HG02759 (cell line): ENCODE results near the gene PLXNB1.

ENCODE experiments used
- ATAC-seq: cut with Tn5 transposase; IDR thresholded peaks from one replicate; pipeline ENCODE4 v1.9.1; 2021; ENCODE audit warnings: mild to moderate bottlenecking, moderate library complexity; ENCODE audit not compliant: unreplicated experiment

The PLXNB1 gene

DNA sequence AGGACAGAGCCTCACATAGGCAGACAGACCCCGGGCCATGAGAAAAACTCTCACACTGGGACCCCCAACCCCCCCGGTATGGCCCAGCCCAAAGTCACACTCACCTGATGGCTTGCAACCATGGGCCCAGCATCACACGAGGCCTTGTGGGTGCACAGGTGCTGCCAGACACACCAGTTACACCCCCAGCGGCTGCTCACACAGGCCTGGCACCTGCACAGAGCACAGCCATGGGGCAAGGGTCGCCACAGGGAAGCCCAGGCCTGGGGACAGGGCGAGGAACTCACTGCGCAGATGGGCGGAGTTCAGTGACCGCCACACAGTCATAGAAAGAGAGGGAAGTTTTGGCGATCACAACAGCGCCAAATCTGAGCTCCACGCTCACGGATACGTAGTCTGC lies 9.3 kb downstream of the PLXNB1 start:
- ATAC-seq, result no peak

GRCh38 chr3:48419597-48419996 lies 10.3 kb downstream of the PLXNB1 start:
- no peak for ATAC-seq

GRCh38 chr3:48419149-48419548 lies 10.7 kb downstream of the PLXNB1 start:
- no peak for ATAC-seq

DNA sequence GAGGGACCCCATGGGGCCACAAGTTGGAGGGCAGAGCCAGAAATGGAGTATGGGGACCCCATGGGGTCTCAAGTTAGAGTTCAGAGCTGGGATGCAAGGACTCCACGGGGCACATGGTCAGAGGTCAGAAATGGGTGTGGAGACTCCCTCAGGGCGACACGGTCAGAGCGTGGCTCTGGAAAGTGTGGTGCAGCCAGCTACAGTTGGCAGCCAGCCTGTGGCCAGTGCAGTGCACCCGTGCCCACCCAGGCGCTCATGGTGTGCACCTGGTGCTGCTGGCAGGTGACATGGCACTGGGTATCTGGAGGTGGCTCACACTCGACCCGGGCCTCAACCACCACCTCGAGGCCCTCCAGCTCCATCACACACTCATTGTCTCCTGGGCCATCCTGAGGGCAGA lies 11.2 kb downstream of the PLXNB1 start:
- no peak for ATAC-seq

GRCh38 chr3:48418140-48418539 lies 11.7 kb downstream of the PLXNB1 start:
- no peak for ATAC-seq

GRCh38 chr3:48417529-48418108 lies 12.3 kb downstream of the PLXNB1 start:
- no peak for ATAC-seq

GRCh38 chr3:48416546-48416945 lies 13.3 kb downstream of the PLXNB1 start:
- ATAC-seq, result no peak

GRCh38 chr3:48416091-48416505 lies 13.8 kb downstream of the PLXNB1 start:
- ATAC-seq, result no peak

- ATAC-seq, result no peak
Measured at GRCh38 chr3:48415251-48415953, 14.5 kb downstream of the PLXNB1 start.

- no peak for ATAC-seq
Measured at GRCh38 chr3:48414376-48415250, 15.3 kb downstream of the PLXNB1 start.

GRCh38 chr3:48413611-48414010 lies 16.3 kb downstream of the PLXNB1 start:
- no peak for ATAC-seq

- ATAC-seq, result no peak
Measured at GRCh38 chr3:48413086-48413485, 16.8 kb downstream of the PLXNB1 start.

DNA sequence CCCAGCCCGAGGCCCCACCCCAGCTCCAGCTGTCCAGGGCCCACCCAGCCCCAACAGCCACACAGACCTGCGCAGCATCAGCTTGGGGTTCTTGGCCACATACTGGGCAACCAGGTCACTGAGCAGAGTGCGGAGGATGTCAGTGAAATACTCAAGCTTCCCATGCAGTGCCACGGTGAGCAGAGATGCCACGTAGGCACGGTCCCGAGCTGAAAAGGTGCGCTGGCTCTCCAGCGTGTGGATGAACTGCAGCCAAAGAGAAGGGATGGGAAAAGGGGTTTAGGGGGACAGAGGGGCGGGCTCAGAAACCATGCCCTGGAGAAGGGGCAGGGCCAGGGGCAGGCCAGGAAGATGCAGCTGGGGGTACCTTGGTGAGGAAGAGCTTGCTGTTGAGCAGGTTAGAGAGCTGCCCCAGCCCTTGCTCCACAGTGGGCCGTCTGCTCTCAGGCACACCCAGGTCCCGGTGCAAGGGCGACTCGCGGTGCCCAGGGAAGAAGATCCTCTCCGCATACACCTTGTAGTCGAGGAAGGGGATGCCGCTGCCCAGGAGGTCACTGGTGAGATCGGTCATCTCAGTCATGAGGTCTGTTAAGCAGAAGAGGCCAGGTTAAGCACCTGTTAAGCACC lies 17.4 kb downstream of the PLXNB1 start:
- no peak for ATAC-seq

DNA sequence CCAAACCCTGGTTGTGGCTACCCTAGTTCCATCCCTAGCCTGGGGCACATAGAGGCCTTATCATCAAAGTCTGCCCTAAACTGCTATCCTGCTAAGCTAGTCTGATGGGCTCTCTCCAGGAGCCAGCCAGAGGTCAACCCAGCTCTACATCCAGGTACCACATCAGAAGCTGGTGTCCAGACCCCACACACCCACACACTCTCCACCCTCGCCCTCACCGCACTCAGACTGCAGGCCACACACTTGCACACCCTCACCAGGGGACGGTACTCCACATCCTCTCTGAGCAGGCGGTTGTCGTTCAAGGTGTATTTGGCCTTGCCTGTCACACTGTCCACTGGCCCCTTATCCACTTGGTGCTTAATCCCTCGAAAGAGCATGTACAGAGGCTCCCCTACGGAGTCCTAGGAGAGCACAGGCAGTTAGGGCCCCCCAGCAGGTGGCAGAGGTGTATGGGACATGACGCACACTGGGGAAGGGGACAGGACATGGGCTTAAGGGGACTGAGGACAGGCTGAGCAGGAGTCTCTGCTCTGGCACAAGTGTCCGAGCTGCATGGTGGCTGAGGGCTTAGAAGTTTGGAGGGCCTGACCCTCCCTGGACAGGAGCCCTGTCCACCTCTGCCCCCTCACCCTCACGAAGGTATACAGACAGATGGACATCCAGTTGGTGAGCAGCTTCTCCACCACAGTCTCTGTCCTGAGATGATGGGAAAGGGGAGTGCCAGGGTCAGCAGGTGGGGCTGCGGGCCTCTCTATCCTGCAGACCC lies 18.1 kb downstream of the PLXNB1 start:
- ATAC-seq, result no peak

- no peak for ATAC-seq
Measured at GRCh38 chr3:48411041-48411588, 18.8 kb downstream of the PLXNB1 start.

DNA sequence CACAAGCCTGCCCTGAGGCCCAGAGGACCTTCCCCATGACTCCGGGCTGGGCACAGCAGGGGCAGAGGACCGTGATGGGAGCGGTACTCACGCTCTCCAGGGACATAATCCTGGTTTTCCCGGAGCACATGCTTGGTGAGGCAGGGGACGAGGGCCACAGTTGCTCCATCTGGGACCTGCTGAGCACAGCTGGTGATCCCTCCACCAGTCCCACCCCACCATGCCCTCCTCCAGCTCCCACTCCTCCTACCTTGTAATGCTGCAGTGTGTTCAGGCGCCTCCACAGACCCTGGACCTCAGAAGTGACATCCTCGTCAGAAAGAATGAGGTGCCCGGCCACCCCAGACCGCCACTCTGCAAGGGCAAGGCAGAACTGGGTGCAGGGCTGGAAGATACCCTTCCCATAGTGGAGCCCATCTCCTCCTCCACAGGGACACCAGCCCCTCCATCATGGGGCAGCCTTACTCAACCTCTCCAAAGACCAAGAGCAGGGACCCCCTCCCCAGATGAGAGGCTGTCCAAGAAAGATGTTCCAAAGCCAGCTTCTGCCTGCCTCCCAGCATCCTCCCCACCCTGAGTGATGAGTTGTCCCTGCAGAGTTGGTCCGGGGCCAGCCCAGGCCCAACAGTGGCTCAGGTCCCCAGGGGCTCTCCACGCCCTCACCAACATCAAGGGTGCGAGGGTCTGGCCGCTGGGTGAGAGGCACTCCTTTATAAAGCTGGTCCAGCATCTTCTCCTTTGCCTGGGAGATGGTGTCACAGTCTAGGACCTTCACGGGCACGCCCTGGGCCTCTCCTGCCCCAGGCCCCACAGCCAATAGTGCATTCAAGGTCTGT lies 19.5 kb downstream of the PLXNB1 start:
- ATAC-seq, result no peak

DNA sequence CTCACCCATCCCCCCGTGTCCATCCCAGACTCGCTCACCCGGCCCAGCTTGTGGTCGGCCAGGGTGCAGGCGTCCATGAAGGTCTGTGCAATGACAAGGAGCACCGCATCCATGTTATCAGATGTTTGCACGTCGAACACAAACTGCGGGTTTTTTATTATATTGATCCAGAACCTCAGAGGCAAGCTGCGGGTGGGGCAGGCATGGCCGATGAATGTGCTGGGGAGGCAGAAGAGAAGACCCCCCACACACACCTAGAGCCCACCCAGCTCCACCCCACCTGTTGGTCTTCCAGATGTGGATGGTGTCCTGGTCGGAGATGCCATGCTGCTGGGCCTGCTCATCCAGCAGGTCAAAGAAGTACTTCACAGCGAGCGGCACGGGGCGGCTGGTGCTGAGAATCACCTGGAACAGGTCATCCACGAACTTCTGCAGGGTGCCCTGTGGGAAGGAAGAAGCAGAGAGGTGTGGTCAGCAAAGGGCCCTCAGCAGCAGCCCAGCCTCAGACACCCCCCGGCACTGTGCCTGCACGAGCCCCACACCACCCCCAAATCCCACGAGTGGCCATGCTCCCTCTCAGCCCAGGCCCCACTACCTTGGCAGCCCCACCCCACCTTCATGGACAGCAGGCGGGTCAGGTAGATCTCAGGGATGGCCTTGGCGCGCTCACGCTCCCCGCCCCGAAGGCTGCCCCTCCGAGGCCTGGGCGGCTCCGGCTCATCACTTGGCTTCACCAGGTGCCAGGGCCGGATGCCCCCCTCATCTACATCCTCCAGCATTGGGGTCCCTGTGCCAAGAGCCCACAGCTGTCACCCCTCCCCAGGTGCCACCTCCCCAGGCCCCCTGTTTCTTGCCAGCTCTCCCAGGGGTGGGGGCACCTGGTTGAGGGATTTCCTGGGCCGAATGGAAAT lies 20.3 kb downstream of the PLXNB1 start:
- ATAC-seq, result no peak

GRCh38 chr3:48408823-48409281 lies 21.0 kb downstream of the PLXNB1 start:
- ATAC-seq, result no peak
